Stimulated activated memory B cell treated with anti-CD40 and anti-IgM and Interleukin-4, amounts not matched to agents 10 μg/mL and 1 μg/mL and 100 μg/mL, for 72 hours (primary cell): Measurements from ENCODE around the gene PRICKLE2.

Experiments
- ATAC-seq: fragments of 150-1000 bp; cut with Tn5 transposase; 2 replicates; pipeline ENCODE4 v1.10.0; 2021
- H3K27ac Mint-ChIP-seq: one replicate; pipeline ENCODE4 v1.8.0; 2022; ENCODE audit warnings: mild to moderate bottlenecking, mixed read lengths
- H3K27me3 Mint-ChIP-seq: one replicate; pipeline ENCODE4 v1.8.0; 2022; ENCODE audit warnings: mixed read lengths
- H3K36me3 Mint-ChIP-seq: one replicate; pipeline ENCODE4 v1.8.0; 2022; ENCODE audit warnings: mixed read lengths
- H3K4me1 Mint-ChIP-seq: one replicate; pipeline ENCODE4 v1.8.0; 2022; ENCODE audit warnings: mixed read lengths
- H3K4me3 Mint-ChIP-seq: one replicate; pipeline ENCODE4 v1.8.0; 2022; ENCODE audit warnings: mild to moderate bottlenecking, moderate library complexity, mixed read lengths
- H3K9me3 Mint-ChIP-seq: one replicate; pipeline ENCODE4 v1.8.0; 2022; ENCODE audit warnings: mixed read lengths

PRICKLE2 gene

GRCh38 chr3:64047787-64048186 lies 177.5 kb downstream of the PRICKLE2 start:
- ATAC-seq, result no peak
- H3K36me3 Mint-ChIP-seq, result no peaks in the 10 kb centered on the region
- H3K27me3 Mint-ChIP-seq, result no peaks in the 10 kb centered on the region
- no peaks in the 10 kb centered on the region for H3K9me3 Mint-ChIP-seq
- H3K27ac Mint-ChIP-seq, result no peak overlapping the region
- H3K4me3 Mint-ChIP-seq, result no peak overlapping the region
- peaks cover 12% of the 10 kb centered on the region for H3K4me1 Mint-ChIP-seq

GRCh38 chr3:64046996-64047594 lies 178.2 kb downstream of the PRICKLE2 start:
- ATAC-seq, result no peak
- no peaks in the 10 kb centered on the region for H3K27me3 Mint-ChIP-seq
- no peaks in the 10 kb centered on the region for H3K36me3 Mint-ChIP-seq
- no peak overlapping the region for H3K27ac Mint-ChIP-seq
- peaks cover 12% of the 10 kb centered on the region for H3K4me1 Mint-ChIP-seq
- no peak overlapping the region for H3K4me3 Mint-ChIP-seq
- H3K9me3 Mint-ChIP-seq, result no peaks in the 10 kb centered on the region

- no peak for ATAC-seq
- Mint-ChIP-seq H3K4me3 (no peak overlapping the region), H3K27me3 (no peaks in the 10 kb centered on the region), H3K4me1 (peaks cover 12% of the 10 kb centered on the region), H3K27ac (no peak overlapping the region), H3K36me3 (no peaks in the 10 kb centered on the region), H3K9me3 (no peaks in the 10 kb centered on the region)
Observed at GRCh38 chr3:64046592-64046991, 178.7 kb downstream of the PRICKLE2 start.

- Mint-ChIP-seq H3K27ac (no peak overlapping the region), H3K4me1 (peaks cover 30% of the 10 kb centered on the region), H3K36me3 (no peaks in the 10 kb centered on the region), H3K4me3 (no peak overlapping the region), H3K9me3 (no peaks in the 10 kb centered on the region), H3K27me3 (no peaks in the 10 kb centered on the region)
- ATAC-seq, result no peak
Observed at GRCh38 chr3:64042952-64043351, 182.3 kb downstream of the PRICKLE2 start.
